Endothelial cell of umbilical vein (primary cell): Measurements from ENCODE around the gene ADGRL3. TPM values are rescaled to one million over a fixed set of nuclear protein-coding genes. Genes with fewer than 3 reads are reported as not detected.

Source experiments
- BruUV-seq: library from RNA; stranded (reverse); fragments of 400-500 nt; replicated peaks from 2 replicates; lab custom pipeline; 2021; lab: Mats Ljungman, UMichigan
- CTCF ChIA-PET: fragments of 300-600, 350-600 bp; sonication (Branson Sonifier 250); formaldehyde crosslinking; loops from one replicate; lab custom pipeline; 2021; ENCODE audit warnings: antibody characterized with exemption, inconsistent platforms; lab: Charles Lee
- POLR2A ChIA-PET: fragments of 300-600, 350-600 bp; sonication (Branson Sonifier 250); formaldehyde crosslinking; loops from one replicate; lab custom pipeline; 2021; ENCODE audit warnings: antibody characterized with exemption, inconsistent platforms; lab: Charles Lee
- DNase-seq: peaks from one replicate; pipeline ENCODE4 v3.0.0-alpha.2; 2011; ENCODE audit warnings: low read depth, low spot score
- FAIRE-seq: peaks from 2 replicates; lab custom pipeline; 2011; peaks lifted over from hg19 to GRCh38; lab: Jason Lieb, UNC
- H2AFZ ChIP-seq: 2 replicates; pipeline ENCODE4 v1.6.0; 2012; ENCODE audit warnings: low read depth, low read length, control low read depth, inconsistent platforms
- H3K27ac ChIP-seq: 2 replicates; pipeline ENCODE4 v1.5.1; 2011; ENCODE audit warnings: low read depth, mild to moderate bottlenecking, control low read depth, low read length, moderate library complexity; ENCODE audit not compliant: insufficient read depth
- H3K27me3 ChIP-seq, 2 experiments: 2 replicates each; pipeline versions ENCODE4 v1.6.0 to v1.6.1; 2011; ENCODE audit warnings: low read length in 2 of 2, mixed read lengths in 1 of 2; ENCODE audit not compliant: control insufficient read depth in 2 of 2, insufficient read depth in 2 of 2
- H3K36me3 ChIP-seq, 2 experiments: 2 replicates in 1 of 2; 3 replicates in 1 of 2; pipeline ENCODE4 v1.5.1; 2011; ENCODE audit warnings: low read length in 2 of 2, mild to moderate bottlenecking in 1 of 2, moderate library complexity in 1 of 2; ENCODE audit not compliant: control insufficient read depth in 2 of 2, insufficient read depth in 2 of 2; ENCODE audit errors: extremely low read depth in 1 of 2
- H3K4me1 ChIP-seq: 3 replicates; pipeline ENCODE4 v1.5.1; 2011; ENCODE audit warnings: mild to moderate bottlenecking, low read length; ENCODE audit not compliant: control insufficient read depth, insufficient read depth; ENCODE audit errors: extremely low read depth
- H3K4me2 ChIP-seq: 2 replicates; pipeline ENCODE4 v1.6.1; 2011; ENCODE audit warnings: low read length, control low read depth, mixed read lengths; ENCODE audit not compliant: insufficient read depth
- H3K4me3 ChIP-seq, 3 experiments: fragments of 200-600 bp in 1 of 3; sonication (generic), shearing (Covaris generic) in 1 of 3; replicated peaks in 1 of 3; 2 replicates each; pipeline ENCODE4 v1.5.1; 2011 to 2016; ENCODE audit warnings: control low read depth in 3 of 3, low read length in 3 of 3, mild to moderate bottlenecking in 2 of 3, inconsistent platforms in 1 of 3, low read depth in 1 of 3, moderate library complexity in 1 of 3; ENCODE audit not compliant: insufficient read depth in 1 of 3
- H3K79me2 ChIP-seq: 2 replicates; pipeline ENCODE4 v1.6.0; 2012; ENCODE audit warnings: low read length, inconsistent platforms; ENCODE audit not compliant: control insufficient read depth, insufficient read depth
- H3K9ac ChIP-seq: replicated peaks from 2 replicates; pipeline ENCODE3; 2011; ENCODE audit warnings: low read length, control low read depth; ENCODE audit not compliant: insufficient read depth; ENCODE audit errors: extremely low read depth
- H3K9me1 ChIP-seq: replicated peaks from 3 replicates; pipeline ENCODE4 v1.6.0; 2011; ENCODE audit warnings: mild to moderate bottlenecking, low read length; ENCODE audit not compliant: control insufficient read depth, insufficient read depth; ENCODE audit errors: extremely low read depth
- H3K9me3 ChIP-seq: replicated peaks from 2 replicates; pipeline ENCODE4 v1.5.1; 2012; ENCODE audit warnings: low read length, inconsistent platforms; ENCODE audit not compliant: control insufficient read depth, insufficient read depth
- H4K20me1 ChIP-seq: replicated peaks from 2 replicates; pipeline ENCODE3; 2011; ENCODE audit warnings: mild to moderate bottlenecking, low read length; ENCODE audit not compliant: control insufficient read depth, insufficient read depth; ENCODE audit errors: extremely low read depth
- CTCF ChIP-seq, 2 donors: IDR thresholded peaks; 1 replicate in 1 of 2; 2 replicates in 1 of 2; pipeline ENCODE4 v1.5.1; 2011; ENCODE audit warnings: low read length in 2 of 2, mild to moderate bottlenecking in 2 of 2, moderate library complexity in 2 of 2, control low read depth in 1 of 2, inconsistent platforms in 1 of 2, low read depth in 1 of 2; ENCODE audit not compliant: insufficient read depth in 1 of 2; ENCODE audit errors: extremely low read depth in 1 of 2
- EZH2 ChIP-seq: IDR thresholded peaks from 2 replicates; pipeline ENCODE4 v1.6.1; 2012; ENCODE audit warnings: borderline replicate concordance, low read depth, mild to moderate bottlenecking, moderate library complexity, low read length, inconsistent platforms; ENCODE audit not compliant: severe bottlenecking
- FOS ChIP-seq: IDR thresholded peaks from 2 replicates; pipeline ENCODE4 v1.6.1; 2011; ENCODE audit warnings: mild to moderate bottlenecking, low read length, moderate library complexity, borderline replicate concordance; ENCODE audit not compliant: insufficient read depth
- GATA2 ChIP-seq: IDR thresholded peaks from 2 replicates; pipeline ENCODE4 v1.7.0; 2011; ENCODE audit warnings: low read depth, mild to moderate bottlenecking, moderate library complexity, mixed read lengths, low read length; ENCODE audit not compliant: insufficient read length, insufficient read depth
- JUN ChIP-seq: IDR thresholded peaks from 2 replicates; pipeline ENCODE4 v1.6.1; 2011; ENCODE audit warnings: borderline replicate concordance, low read depth; ENCODE audit not compliant: insufficient read length, insufficient read depth
- MYC ChIP-seq: IDR thresholded peaks from one replicate; pipeline ENCODE4 v1.6.1; 2011; ENCODE audit warnings: mild to moderate bottlenecking, low read depth, low read length
- POLR2A ChIP-seq: IDR thresholded peaks from 2 replicates; pipeline ENCODE4 v1.6.1; 2012; ENCODE audit warnings: low read depth, mild to moderate bottlenecking, control low read depth, low read length
- POLR2AphosphoS5 ChIP-seq: IDR thresholded peaks from 2 replicates; pipeline ENCODE4 v1.6.1; 2012; ENCODE audit warnings: low read depth, mild to moderate bottlenecking, control low read depth, low read length, moderate library complexity; ENCODE audit not compliant: insufficient read depth
- dilution Hi-C: fragments of 300-500 bp; cut with MboI; formaldehyde crosslinking; loops from one replicate; pipeline ENCODE4 v1.15.0; 2019; ENCODE audit warnings: low sequenced_read_pairs; ENCODE audit not compliant: extremely low pct_ligation_motif_present
- intact Hi-C: fragments of 100-400 bp; cut with micrococcal nuclease; formaldehyde crosslinking; loops from one replicate; pipeline ENCODE4 v1.10.0; 2022
- polyA plus RNA-seq, 4 experiments: library from polyadenylated mRNA; depleted of rRNA in 3 of 4; stranded (reverse) in 3 of 4; unstranded in 1 of 4; fragments of >200 nt; gene quantifications; 2 replicates each; pipeline versions ENCODE4 v1.2.1 to v1.2.3, GENCODE V29; 2011 to 2012; ENCODE audit warnings: missing spikeins in 1 of 4
- total RNA-seq: library from RNA; stranded (reverse); gene quantifications from 2 replicates; pipeline ENCODE4 v1.2.3, GENCODE V29; 2021
- TF ChIP-seq, protein P1 (sequence below): IDR thresholded peaks from 2 replicates; pipeline ENCODE4 v1.6.1; 2011; ENCODE audit not compliant: insufficient read depth, insufficient read length

ADGRL3 gene
- total and polyA plus RNA-seq, 2 donors (not counting 3 experiments of a cell fraction or from before 2014, with no cell fraction given) = not detected

- FAIRE-seq = no peak
- no peak overlapping the region for H3K27ac ChIP-seq
- ChIA-PET CTCF (no interaction called here), POLR2A (no interaction called here)
- DNase-seq = no peak
- H3K79me2 ChIP-seq = no peaks in the 10 kb centered on the region
- no peaks in the 10 kb centered on the region for H3K27me3 ChIP-seq
- H3K9me1 ChIP-seq = no peaks in the 10 kb centered on the region
- TF ChIP-seq FOS (no peak), GATA2 (no peak)
- no peaks in the 10 kb centered on the region for H3K36me3 ChIP-seq
- BruUV-seq = no TSS peak
- no peak overlapping the region for H2AFZ ChIP-seq
- H3K4me1 ChIP-seq = no peaks in the 10 kb centered on the region
- intact Hi-C loops (no loop called here), dilution Hi-C loops (no loop called here)
- H3K4me2 ChIP-seq = no peak overlapping the region
- no peak overlapping the region for H3K4me3 ChIP-seq
- no peak overlapping the region for H3K9ac ChIP-seq
- H3K9me3 ChIP-seq = peaks cover 3% of the 10 kb centered on the region
- H4K20me1 ChIP-seq = no peaks in the 10 kb centered on the region
Observed at GRCh38 chr4:61933527-61933926, 733.4 kb downstream of the ADGRL3 start.

- Histone ChIP-seq H3K9me3 (peaks cover 3% of the 10 kb centered on the region), H3K4me3 (no peak overlapping the region), H3K4me2 (no peak overlapping the region), H3K79me2 (no peaks in the 10 kb centered on the region), H4K20me1 (no peaks in the 10 kb centered on the region), H3K9ac (no peak overlapping the region), H3K4me1 (no peaks in the 10 kb centered on the region), H3K27ac (no peak overlapping the region), H2AFZ (no peak overlapping the region), H3K36me3 (no peaks in the 10 kb centered on the region), H3K9me1 (no peaks in the 10 kb centered on the region), H3K27me3 (no peaks in the 10 kb centered on the region)
- ChIA-PET CTCF (no interaction called here), POLR2A (no interaction called here)
- BruUV-seq = no TSS peak
- intact Hi-C loops (no loop called here), dilution Hi-C loops (no loop called here)
- no peak for DNase-seq
- TF ChIP-seq, protein P1, sequence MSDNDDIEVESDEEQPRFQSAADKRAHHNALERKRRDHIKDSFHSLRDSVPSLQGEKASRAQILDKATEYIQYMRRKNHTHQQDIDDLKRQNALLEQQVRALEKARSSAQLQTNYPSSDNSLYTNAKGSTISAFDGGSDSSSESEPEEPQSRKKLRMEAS = no peak
- TF ChIP-seq CTCF (IDR thresholded peaks at IDR 0.05; ENCODE audit: extremely low read depth in 1 of 2, insufficient read depth in 1 of 2, low read depth in 1 of 2, low read length in 2 of 2) = no peak
- TF ChIP-seq POLR2AphosphoS5 = no peak
- no peak for TF ChIP-seq GATA2
- no peak for TF ChIP-seq JUN
- no peak for TF ChIP-seq EZH2
- no peak for TF ChIP-seq POLR2A
- no peak for TF ChIP-seq MYC
- no peak for TF ChIP-seq FOS
- no peak for FAIRE-seq
Observed at GRCh38 chr4:61934198-61934597, 734.1 kb downstream of the ADGRL3 start.
